ENCODE measurements around the gene ZNF695.

The ZNF695 gene

DNA sequence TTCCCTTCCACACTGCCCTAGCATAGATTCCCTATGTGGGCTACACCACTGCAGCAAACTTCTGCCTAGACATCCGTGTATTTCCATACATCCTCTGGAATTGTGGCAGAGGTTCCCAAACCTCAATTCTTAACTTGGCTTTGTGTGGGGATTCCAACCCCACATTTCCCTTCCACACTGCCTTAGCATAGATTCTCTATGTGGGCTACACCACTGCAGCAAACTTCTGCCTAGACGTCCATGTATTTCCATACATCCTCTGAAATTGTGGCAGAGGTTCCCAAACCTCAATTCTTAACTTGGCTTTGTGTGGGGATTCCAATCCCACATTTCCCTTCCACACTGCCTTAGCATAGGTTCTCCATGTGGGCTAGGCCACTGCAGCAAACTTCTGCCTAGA is 39.4 kb upstream of the ZNF695 start:
- no peak for TF ChIP-seq TAF1 (IDR thresholded peaks at IDR 0.05; ENCODE audit: borderline replicate concordance, insufficient read depth, low read length)
- TF ChIP-seq POLR2AphosphoS5 (IDR thresholded peaks at IDR 0.05; ENCODE audit: low read depth, low read length) = no peak
- TF ChIP-seq, protein P1, sequence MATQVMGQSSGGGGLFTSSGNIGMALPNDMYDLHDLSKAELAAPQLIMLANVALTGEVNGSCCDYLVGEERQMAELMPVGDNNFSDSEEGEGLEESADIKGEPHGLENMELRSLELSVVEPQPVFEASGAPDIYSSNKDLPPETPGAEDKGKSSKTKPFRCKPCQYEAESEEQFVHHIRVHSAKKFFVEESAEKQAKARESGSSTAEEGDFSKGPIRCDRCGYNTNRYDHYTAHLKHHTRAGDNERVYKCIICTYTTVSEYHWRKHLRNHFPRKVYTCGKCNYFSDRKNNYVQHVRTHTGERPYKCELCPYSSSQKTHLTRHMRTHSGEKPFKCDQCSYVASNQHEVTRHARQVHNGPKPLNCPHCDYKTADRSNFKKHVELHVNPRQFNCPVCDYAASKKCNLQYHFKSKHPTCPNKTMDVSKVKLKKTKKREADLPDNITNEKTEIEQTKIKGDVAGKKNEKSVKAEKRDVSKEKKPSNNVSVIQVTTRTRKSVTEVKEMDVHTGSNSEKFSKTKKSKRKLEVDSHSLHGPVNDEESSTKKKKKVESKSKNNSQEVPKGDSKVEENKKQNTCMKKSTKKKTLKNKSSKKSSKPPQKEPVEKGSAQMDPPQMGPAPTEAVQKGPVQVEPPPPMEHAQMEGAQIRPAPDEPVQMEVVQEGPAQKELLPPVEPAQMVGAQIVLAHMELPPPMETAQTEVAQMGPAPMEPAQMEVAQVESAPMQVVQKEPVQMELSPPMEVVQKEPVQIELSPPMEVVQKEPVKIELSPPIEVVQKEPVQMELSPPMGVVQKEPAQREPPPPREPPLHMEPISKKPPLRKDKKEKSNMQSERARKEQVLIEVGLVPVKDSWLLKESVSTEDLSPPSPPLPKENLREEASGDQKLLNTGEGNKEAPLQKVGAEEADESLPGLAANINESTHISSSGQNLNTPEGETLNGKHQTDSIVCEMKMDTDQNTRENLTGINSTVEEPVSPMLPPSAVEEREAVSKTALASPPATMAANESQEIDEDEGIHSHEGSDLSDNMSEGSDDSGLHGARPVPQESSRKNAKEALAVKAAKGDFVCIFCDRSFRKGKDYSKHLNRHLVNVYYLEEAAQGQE (IDR thresholded peaks at IDR 0.05; ENCODE audit: insufficient read depth in 1 of 2, low read depth in 2 of 2, low read length in 2 of 2) = no peak
- no peak for TF ChIP-seq FOXP2 (optimal IDR thresholded peaks at IDR 0.05; ENCODE audit: borderline replicate concordance, extremely low read depth, extremely low read length, insufficient read depth)
- TF ChIP-seq SIN3A (IDR thresholded peaks at IDR 0.05; ENCODE audit: borderline replicate concordance, insufficient read depth, low read length) = no peak

DNA sequence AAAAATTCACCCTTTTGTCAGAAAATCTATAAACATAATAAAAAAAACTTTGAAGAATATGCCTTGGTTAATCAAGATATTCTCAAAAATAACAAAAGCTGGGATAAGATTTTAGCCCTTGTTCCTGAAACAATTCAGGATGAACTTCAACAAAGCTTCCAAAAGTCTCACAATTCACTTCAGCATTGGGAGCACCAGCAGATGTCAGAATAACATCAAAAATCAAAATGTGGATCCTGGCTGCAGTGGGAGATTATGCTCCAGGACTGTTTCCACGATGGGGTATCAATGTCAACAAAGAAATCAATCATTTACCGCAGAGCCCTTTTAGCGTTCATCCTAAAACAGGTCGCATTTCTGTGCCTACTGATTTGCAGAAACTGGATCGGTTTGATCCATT is 35.5 kb upstream of the ZNF695 start:
- no peak for TF ChIP-seq TAF1 (IDR thresholded peaks at IDR 0.05; ENCODE audit: borderline replicate concordance, insufficient read depth, low read length)
- TF ChIP-seq, protein P1 (IDR thresholded peaks at IDR 0.05; ENCODE audit: insufficient read depth in 1 of 2, low read depth in 2 of 2, low read length in 2 of 2) = no peak
- TF ChIP-seq SIN3A (IDR thresholded peaks at IDR 0.05; ENCODE audit: borderline replicate concordance, insufficient read depth, low read length) = no peak
- no peak for TF ChIP-seq FOXP2 (optimal IDR thresholded peaks at IDR 0.05; ENCODE audit: borderline replicate concordance, extremely low read depth, extremely low read length, insufficient read depth)
- no peak for TF ChIP-seq POLR2AphosphoS5 (IDR thresholded peaks at IDR 0.05; ENCODE audit: low read depth, low read length)

DNA sequence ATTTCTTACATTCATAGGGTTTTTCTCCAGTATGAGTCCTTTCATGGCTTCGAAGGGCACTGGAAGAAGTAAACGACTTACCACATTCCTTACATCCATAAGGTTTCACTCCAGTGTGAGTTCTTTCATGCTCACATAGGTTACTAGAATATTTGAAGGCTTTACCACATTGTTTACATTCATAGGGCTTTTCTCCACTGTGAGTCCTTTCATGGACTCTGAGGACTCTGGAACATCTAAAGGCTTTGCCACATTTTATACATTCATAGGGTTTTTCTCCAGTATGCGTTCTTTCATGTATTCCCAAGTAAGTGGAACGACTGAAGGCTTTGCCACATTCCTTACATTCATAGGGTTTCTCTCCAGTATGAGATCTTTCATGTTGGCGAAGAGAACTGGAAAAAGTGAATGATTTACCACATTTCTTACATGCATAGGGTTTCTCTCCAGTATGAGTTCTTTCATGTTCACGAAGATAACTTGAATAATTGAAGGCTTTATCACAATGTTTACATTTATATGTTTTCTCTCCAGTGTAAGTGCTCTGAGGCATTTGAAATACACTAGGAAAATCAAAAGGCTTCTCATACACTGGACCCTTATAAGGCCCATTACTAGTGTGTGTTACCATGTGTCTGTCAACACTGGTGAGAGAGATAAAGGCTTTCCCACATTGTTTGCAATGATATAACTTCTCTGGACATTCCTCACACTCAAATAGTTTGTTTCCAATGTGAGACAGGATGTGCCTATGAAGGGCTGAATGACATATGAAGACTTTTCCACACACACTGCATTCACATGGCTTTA is 29.9 kb upstream of the ZNF695 start:
- TF ChIP-seq FOXP2 (optimal IDR thresholded peaks at IDR 0.05; ENCODE audit: borderline replicate concordance, extremely low read depth, extremely low read length, insufficient read depth) (no peak), POLR2AphosphoS5 (IDR thresholded peaks at IDR 0.05; ENCODE audit: low read depth, low read length) (no peak), SIN3A (IDR thresholded peaks at IDR 0.05; ENCODE audit: borderline replicate concordance, insufficient read depth, low read length) (no peak), TAF1 (IDR thresholded peaks at IDR 0.05; ENCODE audit: borderline replicate concordance, insufficient read depth, low read length) (no peak)
- TF ChIP-seq, protein P1 (IDR thresholded peaks at IDR 0.05; ENCODE audit: insufficient read depth in 1 of 2, low read depth in 2 of 2, low read length in 2 of 2) = no peak

DNA sequence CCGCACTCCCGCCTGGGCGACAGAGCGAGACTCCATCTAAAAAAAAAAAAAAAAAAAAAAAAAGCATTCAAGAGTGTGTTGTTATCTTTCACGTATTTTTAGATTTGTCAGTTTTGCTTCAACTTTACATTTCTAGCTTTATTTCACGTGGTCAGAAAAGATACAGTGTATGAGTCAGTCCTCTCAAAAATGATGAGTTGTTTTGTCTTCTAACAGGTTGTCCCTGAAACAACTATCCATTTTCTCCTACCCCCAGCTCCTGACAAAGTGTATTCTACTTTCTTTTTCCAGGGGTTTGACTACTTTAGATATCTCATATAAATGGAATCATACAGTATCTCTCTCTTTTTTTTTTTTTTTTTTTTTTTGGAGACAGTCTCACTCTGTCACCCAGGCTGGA is 5.5 kb upstream of the ZNF695 start:
- TF ChIP-seq TAF1 (IDR thresholded peaks at IDR 0.05; ENCODE audit: borderline replicate concordance, insufficient read depth, low read length) (no peak), FOXP2 (optimal IDR thresholded peaks at IDR 0.05; ENCODE audit: borderline replicate concordance, extremely low read depth, extremely low read length, insufficient read depth) (no peak), POLR2AphosphoS5 (IDR thresholded peaks at IDR 0.05; ENCODE audit: low read depth, low read length) (no peak), SIN3A (IDR thresholded peaks at IDR 0.05; ENCODE audit: borderline replicate concordance, insufficient read depth, low read length) (no peak)
- TF ChIP-seq, protein P1 (IDR thresholded peaks at IDR 0.05; ENCODE audit: insufficient read depth in 1 of 2, low read depth in 2 of 2, low read length in 2 of 2) = no peak
